Central memory CD4-positive, alpha-beta T cell (primary cell): ENCODE measurements around the gene EDARADD.
A peak's percentile ranks its signal among the peaks of the same experiment; 100 is the strongest.

Experiments used
- DNase-seq: peaks from one replicate; pipeline ENCODE4 v3.0.0; 2022

The EDARADD gene

GRCh38 chr1:236394879-236395229 lies 768 bp downstream of the EDARADD start:
- DNase-seq, result peak; percentile 2

GRCh38 chr1:236395230-236395946 lies 1.3 kb downstream of the EDARADD start:
- peak; percentile 41 for DNase-seq

- no peak for DNase-seq
Observed at GRCh38 chr1:236395947-236396664, 2.0 kb downstream of the EDARADD start.

- DNase-seq, result no peak
Observed at GRCh38 chr1:236396665-236397043, 2.6 kb downstream of the EDARADD start.

DNA sequence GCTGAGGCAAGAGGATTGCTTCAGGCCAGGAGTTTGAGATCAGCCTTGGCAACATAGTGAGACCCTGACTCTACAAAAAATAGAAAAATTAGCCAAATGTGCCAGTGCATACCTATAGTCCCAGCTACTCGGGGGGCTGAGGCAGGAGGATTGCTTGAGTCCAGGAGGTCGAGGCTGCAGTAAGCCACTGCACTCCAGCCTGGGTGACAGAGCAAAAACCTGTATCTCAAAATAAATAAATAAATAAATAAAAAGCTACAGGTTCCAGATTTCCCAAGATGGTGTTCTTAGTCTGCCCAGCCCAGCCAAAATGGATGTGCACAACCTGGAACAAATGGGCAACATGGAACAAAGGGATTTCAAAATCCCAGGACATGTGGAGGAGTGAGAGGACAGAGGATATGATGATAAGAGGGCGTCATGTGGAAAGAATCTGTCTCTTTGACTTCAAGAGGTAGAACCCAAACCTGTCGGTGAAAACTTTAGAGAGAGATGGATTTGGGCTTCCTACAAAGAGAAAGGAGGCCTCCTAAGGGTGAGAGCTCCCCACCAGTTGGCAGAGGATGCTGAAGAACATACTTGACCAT lies 3.2 kb downstream of the EDARADD start:
- DNase-seq, result no peak

- no peak for DNase-seq
Observed at GRCh38 chr1:236398538-236398937, 4.5 kb downstream of the EDARADD start.

DNA sequence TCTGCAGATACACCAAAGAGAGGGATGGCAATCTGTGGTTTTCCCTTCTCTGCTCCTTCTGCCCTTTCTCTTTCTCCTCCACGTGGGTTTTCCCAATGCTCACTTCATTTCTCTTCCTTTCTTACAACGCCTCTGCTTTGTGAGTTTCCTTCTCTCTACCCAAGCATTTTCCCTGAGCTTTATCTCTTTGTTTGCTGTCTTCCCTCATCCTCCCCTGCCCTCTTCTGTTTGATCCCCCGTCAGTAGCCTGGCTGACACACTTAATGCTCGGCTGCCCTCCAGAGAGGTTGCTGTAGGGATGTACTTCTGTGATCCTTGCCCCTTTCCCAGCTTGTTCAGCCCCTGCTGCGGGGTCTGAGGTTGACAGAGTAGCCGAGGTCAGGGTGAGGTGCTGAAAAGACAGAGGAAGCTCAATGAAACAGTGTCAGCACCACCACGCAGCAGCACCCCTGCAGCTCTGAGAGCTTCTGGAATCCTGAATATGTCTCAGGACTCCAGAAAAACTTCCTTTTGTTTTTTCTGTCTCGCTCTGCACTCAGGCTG lies 6.0 kb downstream of the EDARADD start:
- no peak for DNase-seq

GRCh38 chr1:236401698-236402097 lies 7.6 kb downstream of the EDARADD start:
- DNase-seq, result no peak

DNA sequence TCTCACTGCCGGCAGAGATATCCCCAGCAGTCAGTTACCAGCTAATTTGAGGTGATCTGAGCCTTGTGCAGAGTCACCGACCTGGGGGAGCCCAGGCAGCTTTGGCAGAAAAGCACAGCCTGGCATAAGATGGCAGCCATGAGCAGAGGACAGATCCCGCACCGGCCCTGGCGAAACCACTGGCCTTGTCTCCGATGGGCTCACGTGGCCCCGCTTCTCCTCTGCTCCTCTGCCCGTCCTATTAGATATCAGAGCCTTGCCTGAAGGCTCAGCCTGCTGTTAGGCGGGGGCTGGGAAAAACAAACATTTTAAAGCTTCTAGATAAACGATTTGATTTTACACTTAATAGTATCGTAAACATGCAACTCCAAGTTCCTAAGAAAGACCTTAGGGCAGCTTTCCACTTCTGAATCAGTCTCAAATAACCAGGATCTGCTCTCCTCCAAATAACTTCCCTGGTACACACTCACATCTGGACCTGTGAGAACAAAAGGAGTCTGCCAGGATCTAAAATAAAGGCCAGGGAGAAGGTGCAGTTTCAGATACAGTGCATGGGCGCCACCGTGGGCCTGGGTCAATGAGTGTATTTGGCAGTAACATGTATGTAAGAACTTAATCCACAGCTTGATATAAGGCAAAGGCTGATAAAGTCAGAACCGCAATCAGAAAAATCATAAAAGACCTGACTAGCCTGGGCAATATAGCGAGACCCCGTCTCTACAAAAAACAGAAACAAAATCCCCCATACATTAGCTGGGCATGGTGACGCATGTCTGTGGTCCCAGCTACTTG lies 10.0 kb downstream of the EDARADD start:
- no peak for DNase-seq

DNA sequence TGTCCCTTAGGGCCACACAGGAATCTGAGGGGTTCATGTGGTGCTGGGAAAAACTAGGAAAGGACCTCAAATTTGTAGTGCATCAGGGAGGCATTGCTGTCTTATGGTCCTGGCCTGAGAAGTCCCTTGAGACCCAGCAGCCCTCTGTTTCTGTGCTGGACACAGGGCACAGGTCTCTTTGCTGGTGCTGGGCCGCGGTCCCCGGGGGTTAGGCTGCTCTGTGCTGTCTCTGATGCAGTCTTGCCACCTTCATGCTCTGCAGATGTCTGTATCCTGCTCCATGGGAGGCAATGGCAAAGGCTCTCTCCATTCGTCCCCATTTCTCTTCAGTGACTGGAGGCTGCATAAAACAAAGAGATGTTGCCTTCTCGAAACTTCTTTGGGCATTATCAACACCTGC lies 13.0 kb downstream of the EDARADD start:
- no peak for DNase-seq

GRCh38 chr1:236413688-236414087 lies 19.6 kb downstream of the EDARADD start:
- no peak for DNase-seq

DNA sequence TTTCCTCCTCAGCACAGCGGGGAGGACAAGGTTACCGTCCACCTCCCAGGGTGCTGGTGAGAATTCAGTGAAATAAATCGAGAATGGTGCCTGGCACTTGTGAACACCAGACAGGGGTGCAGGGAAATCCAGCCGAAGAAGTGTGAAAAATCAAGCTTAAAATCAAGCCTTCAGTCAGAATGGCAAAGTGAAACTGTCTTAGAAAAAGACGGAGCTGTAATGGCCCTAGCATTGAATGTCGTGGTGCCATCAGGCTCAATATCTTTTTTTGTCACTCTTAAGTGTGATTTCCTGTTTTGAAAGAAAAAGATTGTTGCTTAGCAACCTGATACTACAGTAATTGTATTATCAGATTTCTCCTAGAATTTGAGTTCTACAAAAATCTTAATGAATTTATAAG lies 22.1 kb downstream of the EDARADD start:
- DNase-seq, result peak; percentile 81

DNA sequence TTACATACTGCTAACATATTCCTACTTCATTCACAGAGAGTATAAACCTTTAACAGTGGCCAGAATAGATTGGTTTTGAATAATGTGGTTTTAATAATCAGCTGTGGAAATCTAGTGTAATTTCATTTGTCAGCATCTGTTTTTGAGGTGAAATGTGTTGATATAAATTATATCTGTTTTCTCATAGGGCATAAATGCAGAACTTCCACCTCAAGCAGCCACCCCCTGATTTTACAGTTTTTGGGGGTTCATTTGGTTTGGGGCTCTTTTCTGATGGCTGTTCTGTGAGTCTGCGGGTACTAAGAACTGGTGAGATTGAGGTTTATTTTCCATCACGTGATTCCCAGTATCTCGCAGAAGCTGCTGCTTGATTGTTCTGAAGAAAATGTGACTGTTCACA lies 23.2 kb downstream of the EDARADD start:
- DNase-seq, result peak; percentile 8

GRCh38 chr1:236419502-236419901 lies 25.4 kb downstream of the EDARADD start:
- DNase-seq, result no peak

GRCh38 chr1:236421022-236421421 lies 26.9 kb downstream of the EDARADD start:
- DNase-seq, result no peak

DNA sequence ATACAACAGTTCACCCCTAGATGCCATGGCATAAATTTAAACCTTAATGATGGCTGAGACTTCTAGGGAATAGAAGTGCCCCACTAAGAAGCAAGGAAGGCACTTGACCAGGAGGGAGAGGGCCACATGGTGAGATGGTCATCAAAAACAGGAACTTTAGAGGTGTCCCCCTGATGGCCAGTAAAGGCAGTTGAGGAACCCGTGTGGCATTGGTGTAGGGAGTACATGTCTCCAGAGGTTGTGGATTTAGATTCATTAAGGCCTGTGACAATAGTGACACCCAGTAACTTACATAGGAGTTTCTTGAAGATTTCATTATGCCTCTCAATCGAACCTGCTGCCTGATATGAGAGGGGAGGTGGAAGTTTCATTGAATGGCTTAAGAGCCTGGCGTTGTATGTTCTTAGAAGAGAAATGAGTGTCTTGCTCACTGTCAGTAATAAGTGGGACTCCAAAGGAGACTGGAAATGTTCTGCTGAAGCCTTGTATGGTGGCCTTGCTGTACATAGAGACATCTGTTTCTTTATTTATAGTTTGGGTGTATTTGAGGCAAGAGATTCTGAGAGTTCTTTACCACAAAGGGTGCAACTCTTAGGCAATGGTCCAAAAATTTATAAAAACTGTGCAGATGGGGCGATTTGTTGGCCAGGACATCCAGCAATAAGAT lies 27.9 kb downstream of the EDARADD start:
- no peak for DNase-seq

GRCh38 chr1:236422517-236422876 lies 28.4 kb downstream of the EDARADD start:
- no peak for DNase-seq

GRCh38 chr1:236425031-236425663 lies 31.1 kb downstream of the EDARADD start:
- DNase-seq, result peak; percentile 8

DNA sequence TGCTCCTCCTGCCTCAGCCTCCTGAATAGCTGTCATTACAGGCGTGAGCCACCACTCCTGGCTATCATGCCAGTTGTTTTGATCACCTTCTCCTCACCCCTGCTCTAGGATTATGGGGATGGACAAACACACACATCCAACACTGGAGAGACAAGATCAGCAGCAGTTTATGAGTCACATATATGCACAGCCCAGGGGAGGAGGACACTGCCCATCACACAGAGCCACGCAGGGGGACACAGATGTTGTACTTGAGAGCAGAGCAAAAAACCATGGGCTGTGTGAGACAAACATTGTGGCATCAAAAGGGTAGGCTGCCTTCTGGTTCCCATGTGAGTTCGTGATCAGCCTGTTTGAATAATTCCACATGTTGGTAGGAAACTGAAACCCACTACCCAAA lies 32.1 kb downstream of the EDARADD start:
- DNase-seq, result no peak

- no peak for DNase-seq
Observed at GRCh38 chr1:236429715-236430274, 35.7 kb downstream of the EDARADD start.

GRCh38 chr1:236433819-236434315 lies 39.8 kb downstream of the EDARADD start:
- DNase-seq, result no peak

DNA sequence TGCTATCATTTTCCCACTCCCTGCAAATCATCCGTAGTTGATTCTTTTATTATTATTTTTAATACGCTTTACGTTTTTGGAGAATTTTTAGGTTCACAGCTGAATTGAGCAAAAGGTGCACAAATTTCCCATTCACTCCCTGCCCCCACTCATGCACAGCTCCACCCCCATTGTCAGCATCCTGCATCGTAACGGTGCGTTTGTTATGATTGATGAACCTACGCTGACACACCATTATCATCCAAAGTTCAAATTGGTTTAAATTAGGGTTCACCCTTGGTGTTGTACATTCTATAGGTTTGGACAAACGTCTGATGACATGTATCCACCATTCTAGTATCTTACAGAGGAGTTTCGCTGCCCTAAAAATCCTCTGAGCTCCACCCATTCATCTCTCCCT lies 44.5 kb downstream of the EDARADD start:
- no peak for DNase-seq
